GM23338 (cell line): ENCODE results near the gene RIPOR3.

ENCODE experiments used
- EZH2 ChIP-seq: fragments of 200-600 bp; sonication (generic); IDR thresholded peaks from one replicate; pipeline ENCODE4 v1.8.0; 2017; ENCODE audit warnings: antibody characterized with exemption, mild to moderate bottlenecking, low read depth; ENCODE audit not compliant: unreplicated experiment
- POLR2AphosphoS5 ChIP-seq: IDR thresholded peaks from 2 replicates; pipeline ENCODE4 v1.6.1; 2016; ENCODE audit warnings: antibody characterized with exemption, low read depth
- STAT1 ChIP-seq: IDR thresholded peaks from one replicate; pipeline ENCODE4 v1.6.1; 2016; ENCODE audit warnings: antibody characterized with exemption; ENCODE audit not compliant: unreplicated experiment
- TF ChIP-seq, protein P1 (sequence below), 2 experiments: fragments of 200-600 bp in 1 of 2; sonication (generic) in 1 of 2; conservative IDR thresholded peaks; 2 replicates each; pipeline versions ENCODE4 v1.5.1 to v1.6.1; 2016 to 2017; ENCODE audit warnings: antibody characterized with exemption in 2 of 2, low read depth in 2 of 2, mild to moderate bottlenecking in 2 of 2, moderate library complexity in 1 of 2

DNA sequence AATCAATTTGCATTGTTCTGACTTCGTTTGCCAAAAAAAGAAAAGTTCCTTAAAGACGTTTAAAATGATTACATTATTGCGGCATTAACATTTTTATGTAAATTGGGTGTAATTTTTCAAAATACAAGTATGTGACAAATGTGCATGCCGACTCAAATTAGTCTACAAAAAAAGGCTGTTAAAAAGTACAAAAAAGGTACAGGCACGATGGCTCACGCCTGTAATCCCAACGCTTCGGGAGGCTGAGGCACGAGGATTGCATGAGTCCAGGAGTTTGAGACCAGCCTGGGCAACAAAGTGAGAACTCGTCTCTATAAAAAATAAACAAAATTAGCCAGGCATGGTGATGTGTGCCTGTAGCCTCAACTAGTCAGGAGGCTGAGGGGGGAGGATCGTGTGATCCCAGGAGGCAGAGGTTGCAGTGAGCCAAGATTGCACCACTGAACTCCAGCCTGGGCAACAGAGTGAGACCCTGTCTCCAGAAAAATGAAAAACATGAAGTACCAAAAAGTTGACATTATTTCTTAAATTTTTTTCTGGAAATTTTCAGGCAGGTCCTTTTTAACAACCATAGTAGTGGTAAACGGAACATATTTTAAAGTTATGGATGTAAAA is 91.0 kb downstream of the RIPOR3 start:
- TF ChIP-seq, protein P1, sequence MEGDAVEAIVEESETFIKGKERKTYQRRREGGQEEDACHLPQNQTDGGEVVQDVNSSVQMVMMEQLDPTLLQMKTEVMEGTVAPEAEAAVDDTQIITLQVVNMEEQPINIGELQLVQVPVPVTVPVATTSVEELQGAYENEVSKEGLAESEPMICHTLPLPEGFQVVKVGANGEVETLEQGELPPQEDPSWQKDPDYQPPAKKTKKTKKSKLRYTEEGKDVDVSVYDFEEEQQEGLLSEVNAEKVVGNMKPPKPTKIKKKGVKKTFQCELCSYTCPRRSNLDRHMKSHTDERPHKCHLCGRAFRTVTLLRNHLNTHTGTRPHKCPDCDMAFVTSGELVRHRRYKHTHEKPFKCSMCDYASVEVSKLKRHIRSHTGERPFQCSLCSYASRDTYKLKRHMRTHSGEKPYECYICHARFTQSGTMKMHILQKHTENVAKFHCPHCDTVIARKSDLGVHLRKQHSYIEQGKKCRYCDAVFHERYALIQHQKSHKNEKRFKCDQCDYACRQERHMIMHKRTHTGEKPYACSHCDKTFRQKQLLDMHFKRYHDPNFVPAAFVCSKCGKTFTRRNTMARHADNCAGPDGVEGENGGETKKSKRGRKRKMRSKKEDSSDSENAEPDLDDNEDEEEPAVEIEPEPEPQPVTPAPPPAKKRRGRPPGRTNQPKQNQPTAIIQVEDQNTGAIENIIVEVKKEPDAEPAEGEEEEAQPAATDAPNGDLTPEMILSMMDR (conservative IDR thresholded peaks at IDR 0.05; ENCODE audit: low read depth in 2 of 2), result no peak
- no peak for TF ChIP-seq EZH2
- TF ChIP-seq POLR2AphosphoS5, result no peak
- no peak for TF ChIP-seq STAT1
